SK-N-SH (cell line): ENCODE results near the gene EIF2S2.
A peak's percentile ranks its signal among the peaks of the same experiment; 100 is the strongest.

Experiments
- CHD2 ChIP-seq: fragments of 150-350 bp; IDR thresholded peaks from 2 replicates; pipeline ENCODE4 v1.6.1; 2018; ENCODE audit warnings: low read length; ENCODE audit not compliant: partially characterized antibody
- CTCF ChIP-seq: fragments of 200-600 bp; sonication (generic); IDR thresholded peaks from 2 replicates; pipeline ENCODE4 v1.6.1; 2017; ENCODE audit warnings: antibody characterized with exemption, mild to moderate bottlenecking, moderate library complexity
- FOSL2 ChIP-seq: IDR thresholded peaks from 2 replicates; pipeline ENCODE4 v1.4.0; 2012; ENCODE audit warnings: low read depth, mild to moderate bottlenecking, moderate library complexity, borderline replicate concordance
- GATA2 ChIP-seq: sonication (generic); formaldehyde crosslinking; IDR thresholded peaks from 2 replicates; pipeline ENCODE4 v1.5.0; 2020; ENCODE audit warnings: mild to moderate bottlenecking, missing genetic modification reagents
- MAX ChIP-seq: IDR thresholded peaks from 2 replicates; pipeline ENCODE4 v1.4.0; 2012; ENCODE audit warnings: low read depth
- POLR2AphosphoS5 ChIP-seq: IDR thresholded peaks from 2 replicates; pipeline ENCODE4 v1.6.1; 2012; ENCODE audit warnings: low read depth, low read length
- REST ChIP-seq: IDR thresholded peaks from 2 replicates; pipeline ENCODE4 v1.6.1; 2012; ENCODE audit warnings: mild to moderate bottlenecking, low read depth, low read length, moderate library complexity
- RFX5 ChIP-seq: IDR thresholded peaks from 2 replicates; pipeline ENCODE4 v1.6.1; 2012; ENCODE audit warnings: mild to moderate bottlenecking, improper control_type of control experiment, low read length
- RXRA ChIP-seq: IDR thresholded peaks from 2 replicates; pipeline ENCODE4 v1.4.0; 2012; ENCODE audit warnings: low read depth, mild to moderate bottlenecking, borderline replicate concordance

- TF ChIP-seq GATA2 (CRISPR knock-in tag) (no peak), REST (no peak), CTCF (peak; percentile 92), POLR2AphosphoS5 (no peak), RXRA (no peak), CHD2 (no peak), MAX (no peak), FOSL2 (no peak), RFX5 (no peak)
Observed at GRCh38 chr20:34069341-34070078, 42.5 kb downstream of the EIF2S2 start.
